HepG2 (cell line): Measurements from ENCODE around the gene SMIM22.
"Not testable (repeated sequence)": the region's sequence is repeated elsewhere in the genome, so short reads cannot be mapped to it uniquely, and the experiment has no call there.

Source experiments
- EEA1 ChIP-seq: sonication (generic); formaldehyde crosslinking; IDR thresholded peaks from 2 replicates; pipeline ENCODE4 v1.5.1; 2020; ENCODE audit warnings: mild to moderate bottlenecking, missing genetic modification reagents, borderline replicate concordance
- EHMT2 ChIP-seq: fragments of 200-600 bp; sonication (generic); IDR thresholded peaks from 2 replicates; pipeline ENCODE4 v1.7.0; 2017; ENCODE audit warnings: antibody characterized with exemption, low read depth, low read length, borderline replicate concordance
- EZH2 ChIP-seq: conservative IDR thresholded peaks from 2 replicates; pipeline ENCODE4 v1.6.1; 2012; ENCODE audit warnings: mild to moderate bottlenecking, low read depth, low read length, moderate library complexity
- FOSL2 ChIP-seq: sonication (generic); formaldehyde crosslinking; IDR thresholded peaks from 2 replicates; pipeline ENCODE4 v1.4.0; 2020; ENCODE audit warnings: missing genetic modification reagents
- GMEB1 ChIP-seq: sonication (generic); formaldehyde crosslinking; IDR thresholded peaks from 2 replicates; pipeline ENCODE4 v1.5.1; 2020; ENCODE audit warnings: missing genetic modification reagents, mild to moderate bottlenecking, borderline replicate concordance
- IRF9 ChIP-seq: sonication (generic); formaldehyde crosslinking; IDR thresholded peaks from 2 replicates; pipeline ENCODE4 v1.8.0; 2022; ENCODE audit warnings: missing genetic modification reagents, mild to moderate bottlenecking, borderline replicate concordance
- POLR2A ChIP-seq, 2 experiments: IDR thresholded peaks; 2 replicates each; pipeline ENCODE4 v1.6.1; 2011; ENCODE audit warnings: low read depth in 2 of 2, low read length in 2 of 2, mild to moderate bottlenecking in 1 of 2, moderate library complexity in 1 of 2; ENCODE audit not compliant: insufficient read depth in 1 of 2
- TAF1 ChIP-seq: sonication (generic); formaldehyde crosslinking; IDR thresholded peaks from 2 replicates; pipeline ENCODE4 v1.4.0; 2020; ENCODE audit warnings: missing genetic modification reagents
- TCF7 ChIP-seq: sonication (generic); IDR thresholded peaks from 2 replicates; pipeline ENCODE4 v1.6.1; 2016; ENCODE audit warnings: antibody characterized with exemption, low read depth
- ZFAT ChIP-seq: sonication (generic); formaldehyde crosslinking; conservative IDR thresholded peaks from 2 replicates; pipeline ENCODE4 v1.8.1; 2023; ENCODE audit warnings: missing genetic modification reagents, inconsistent platforms
- ZNF672 ChIP-seq: sonication (generic); formaldehyde crosslinking; IDR thresholded peaks from 2 replicates; pipeline ENCODE4 v1.8.1; 2022; ENCODE audit warnings: missing genetic modification reagents
- ZNF850 ChIP-seq: sonication (generic); formaldehyde crosslinking; conservative IDR thresholded peaks from 2 replicates; pipeline ENCODE4 v1.9.0; 2021; ENCODE audit warnings: mild to moderate bottlenecking, missing genetic modification reagents
- ZZZ3 ChIP-seq: sonication (generic); formaldehyde crosslinking; IDR thresholded peaks from 2 replicates; pipeline ENCODE4 v1.4.0; 2020; ENCODE audit warnings: missing genetic modification reagents, mild to moderate bottlenecking, borderline replicate concordance
- TF ChIP-seq, protein P1 (sequence below): sonication (generic); formaldehyde crosslinking; IDR thresholded peaks from 2 replicates; pipeline ENCODE4 v1.4.0; 2020; ENCODE audit warnings: missing genetic modification reagents

DNA sequence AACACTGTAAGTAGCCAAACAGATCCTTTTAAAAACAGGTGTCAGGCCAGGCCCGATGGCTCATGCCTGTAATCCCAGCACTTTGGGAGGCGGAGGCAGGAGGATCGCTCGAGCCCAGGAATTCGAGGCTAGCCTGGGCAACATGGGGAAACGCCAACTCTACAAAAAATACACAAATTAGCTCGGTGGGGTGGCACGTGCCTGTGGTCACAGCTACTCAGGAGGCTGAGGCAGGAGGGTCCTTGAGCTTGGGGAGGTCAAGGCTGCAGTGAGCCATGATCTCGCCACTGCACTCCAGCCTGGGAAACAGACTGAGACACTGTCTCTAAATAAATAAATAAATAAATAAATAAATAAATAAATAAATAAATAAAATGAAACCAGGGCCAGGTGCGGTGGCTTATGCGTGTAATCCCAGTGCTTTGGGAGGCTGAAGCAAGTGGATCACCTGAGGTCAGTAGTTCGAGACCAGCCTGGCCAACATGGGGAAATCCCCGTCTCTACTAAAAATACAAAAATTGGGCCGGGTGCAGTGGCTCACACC is 10.7 kb upstream of the SMIM22 start:
- TF ChIP-seq, protein P1, sequence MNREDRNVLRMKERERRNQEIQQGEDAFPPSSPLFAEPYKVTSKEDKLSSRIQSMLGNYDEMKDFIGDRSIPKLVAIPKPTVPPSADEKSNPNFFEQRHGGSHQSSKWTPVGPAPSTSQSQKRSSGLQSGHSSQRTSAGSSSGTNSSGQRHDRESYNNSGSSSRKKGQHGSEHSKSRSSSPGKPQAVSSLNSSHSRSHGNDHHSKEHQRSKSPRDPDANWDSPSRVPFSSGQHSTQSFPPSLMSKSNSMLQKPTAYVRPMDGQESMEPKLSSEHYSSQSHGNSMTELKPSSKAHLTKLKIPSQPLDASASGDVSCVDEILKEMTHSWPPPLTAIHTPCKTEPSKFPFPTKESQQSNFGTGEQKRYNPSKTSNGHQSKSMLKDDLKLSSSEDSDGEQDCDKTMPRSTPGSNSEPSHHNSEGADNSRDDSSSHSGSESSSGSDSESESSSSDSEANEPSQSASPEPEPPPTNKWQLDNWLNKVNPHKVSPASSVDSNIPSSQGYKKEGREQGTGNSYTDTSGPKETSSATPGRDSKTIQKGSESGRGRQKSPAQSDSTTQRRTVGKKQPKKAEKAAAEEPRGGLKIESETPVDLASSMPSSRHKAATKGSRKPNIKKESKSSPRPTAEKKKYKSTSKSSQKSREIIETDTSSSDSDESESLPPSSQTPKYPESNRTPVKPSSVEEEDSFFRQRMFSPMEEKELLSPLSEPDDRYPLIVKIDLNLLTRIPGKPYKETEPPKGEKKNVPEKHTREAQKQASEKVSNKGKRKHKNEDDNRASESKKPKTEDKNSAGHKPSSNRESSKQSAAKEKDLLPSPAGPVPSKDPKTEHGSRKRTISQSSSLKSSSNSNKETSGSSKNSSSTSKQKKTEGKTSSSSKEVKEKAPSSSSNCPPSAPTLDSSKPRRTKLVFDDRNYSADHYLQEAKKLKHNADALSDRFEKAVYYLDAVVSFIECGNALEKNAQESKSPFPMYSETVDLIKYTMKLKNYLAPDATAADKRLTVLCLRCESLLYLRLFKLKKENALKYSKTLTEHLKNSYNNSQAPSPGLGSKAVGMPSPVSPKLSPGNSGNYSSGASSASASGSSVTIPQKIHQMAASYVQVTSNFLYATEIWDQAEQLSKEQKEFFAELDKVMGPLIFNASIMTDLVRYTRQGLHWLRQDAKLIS (CRISPR knock-in tag) = not testable (repeated sequence)
- TF ChIP-seq FOSL2; TCF7; ZFAT; IRF9; ZZZ3 (CRISPR knock-in tag); EZH2; EHMT2; ZNF672; TAF1 (CRISPR knock-in tag); GMEB1 (CRISPR knock-in tag); ZNF850 (CRISPR knock-in tag); POLR2A (IDR thresholded peaks at IDR 0.05; ENCODE audit: insufficient read depth in 1 of 2, low read depth in 2 of 2, low read length in 2 of 2); EEA1 (CRISPR knock-in tag): not testable (repeated sequence)
